HepG2 (cell line): ENCODE data around the gene CCDC170. TPM values are rescaled to one million over a fixed set of nuclear protein-coding genes. Genes with fewer than 3 reads are reported as not detected.

Source experiments
- CHCHD3 ChIP-seq: sonication (generic); formaldehyde crosslinking; IDR thresholded peaks from 2 replicates; pipeline ENCODE4 v1.8.0; 2022; ENCODE audit warnings: mild to moderate bottlenecking, missing genetic modification reagents, moderate library complexity
- ELF3 ChIP-seq: IDR thresholded peaks from 2 replicates; pipeline ENCODE4 v1.6.1; 2016; ENCODE audit warnings: missing genetic modification reagents, missing compliant biosample characterization
- FOSL1 ChIP-seq: sonication (generic); formaldehyde crosslinking; IDR thresholded peaks from 2 replicates; pipeline ENCODE4 v1.9.0; 2021; ENCODE audit warnings: missing genetic modification reagents, borderline replicate concordance
- MED1 ChIP-seq: sonication (generic); formaldehyde crosslinking; IDR thresholded peaks from 2 replicates; pipeline ENCODE4 v1.4.0; 2020; ENCODE audit warnings: missing genetic modification reagents
- MZF1 ChIP-seq: sonication (generic); formaldehyde crosslinking; IDR thresholded peaks from 2 replicates; pipeline ENCODE4 v1.8.1; 2023; ENCODE audit warnings: mild to moderate bottlenecking, missing genetic modification reagents, borderline replicate concordance
- NR2F1 ChIP-seq, 2 experiments: fragments of 450-650 bp in 1 of 2; formaldehyde crosslinking in 1 of 2; IDR thresholded peaks; 2 replicates each; pipeline versions ENCODE4 v1.5.0 to v1.6.1; 2016 to 2020; ENCODE audit warnings: mild to moderate bottlenecking in 1 of 2, missing compliant biosample characterization in 1 of 2, missing genetic modification reagents in 1 of 2, moderate library complexity in 1 of 2
- PAWR ChIP-seq: sonication (generic); formaldehyde crosslinking; IDR thresholded peaks from 2 replicates; pipeline ENCODE4 v1.4.0; 2020; ENCODE audit warnings: missing genetic modification reagents, mild to moderate bottlenecking, borderline replicate concordance
- PBX3 ChIP-seq: sonication (generic); formaldehyde crosslinking; IDR thresholded peaks from 2 replicates; pipeline ENCODE4 v1.8.1; 2023; ENCODE audit warnings: missing genetic modification reagents, inconsistent platforms, borderline replicate concordance
- PITX1 ChIP-seq: sonication (generic); formaldehyde crosslinking; IDR thresholded peaks from 2 replicates; pipeline ENCODE4 v1.5.1; 2020; ENCODE audit warnings: mild to moderate bottlenecking, missing genetic modification reagents
- SIX1 ChIP-seq: sonication (generic); formaldehyde crosslinking; IDR thresholded peaks from 2 replicates; pipeline ENCODE4 v1.4.0; 2020; ENCODE audit warnings: missing genetic modification reagents, borderline replicate concordance
- SP140L ChIP-seq: sonication (generic); formaldehyde crosslinking; IDR thresholded peaks from 2 replicates; pipeline ENCODE4 v1.4.0; 2020; ENCODE audit warnings: missing genetic modification reagents, borderline replicate concordance
- SUZ12 ChIP-seq: fragments of 150-350 bp; IDR thresholded peaks from 2 replicates; pipeline ENCODE4 v1.6.1; 2014; ENCODE audit warnings: low read depth, low read length
- TFAP4 ChIP-seq: sonication (generic); IDR thresholded peaks from 2 replicates; pipeline ENCODE4 v1.6.1; 2016; ENCODE audit warnings: low read depth, borderline replicate concordance
- TIGD3 ChIP-seq: sonication (generic); formaldehyde crosslinking; IDR thresholded peaks from 2 replicates; pipeline ENCODE4 v1.5.1; 2020; ENCODE audit warnings: mild to moderate bottlenecking, missing genetic modification reagents, borderline replicate concordance
- ZBED4 ChIP-seq: sonication (generic); formaldehyde crosslinking; IDR thresholded peaks from 2 replicates; pipeline ENCODE4 v1.4.0; 2020; ENCODE audit warnings: missing genetic modification reagents, borderline replicate concordance
- ZFP36L2 ChIP-seq: sonication (generic); formaldehyde crosslinking; IDR thresholded peaks from 2 replicates; pipeline ENCODE4 v1.4.0; 2020; ENCODE audit warnings: missing genetic modification reagents
- ZFX ChIP-seq: sonication (generic); formaldehyde crosslinking; IDR thresholded peaks from 2 replicates; pipeline ENCODE4 v1.4.0; 2020; ENCODE audit warnings: mild to moderate bottlenecking, low read depth, missing genetic modification reagents, moderate library complexity
- ZNF558 ChIP-seq: sonication (generic); formaldehyde crosslinking; IDR thresholded peaks from 2 replicates; pipeline ENCODE4 v1.9.0; 2022; ENCODE audit warnings: mild to moderate bottlenecking, missing genetic modification reagents, borderline replicate concordance
- ZNF775 ChIP-seq: sonication (generic); formaldehyde crosslinking; IDR thresholded peaks from 2 replicates; pipeline ENCODE4 v1.4.0; 2020; ENCODE audit warnings: missing genetic modification reagents, mild to moderate bottlenecking, moderate library complexity, borderline replicate concordance
- ZNF781 ChIP-seq: sonication (generic); formaldehyde crosslinking; IDR thresholded peaks from 2 replicates; pipeline ENCODE4 v1.5.1; 2020; ENCODE audit warnings: borderline replicate concordance, mild to moderate bottlenecking, missing genetic modification reagents; ENCODE audit errors: not compliant biosample characterization
- ZNF850 ChIP-seq: sonication (generic); formaldehyde crosslinking; conservative IDR thresholded peaks from 2 replicates; pipeline ENCODE4 v1.9.0; 2021; ENCODE audit warnings: mild to moderate bottlenecking, missing genetic modification reagents
- polyA plus RNA-seq, 8 experiments: library from polyadenylated mRNA; depleted of rRNA in 3 of 8; stranded (reverse) in 7 of 8; unstranded in 1 of 8; fragments of >200 nt; fragmentation: Illumina TruSeq in 4 of 8; extraction: Trizol in 4 of 8; gene quantifications; 2 replicates each; pipeline versions ENCODE4 v1.2.1 to v1.2.3, GENCODE V29; 2011 to 2016; ENCODE audit warnings: low read depth in 4 of 8, missing spikeins in 1 of 8, mixed read lengths in 1 of 8; ENCODE audit not compliant: insufficient read depth in 1 of 8
- total RNA-seq, 5 experiments: library from RNA; depleted of rRNA; stranded (reverse); fragments of >200 nt; fragmentation: Illumina TruSeq; extraction: Trizol; gene quantifications; 2 replicates each; pipeline ENCODE4 v1.2.3, GENCODE V29; 2016; ENCODE audit warnings: low read depth in 1 of 5

Gene CCDC170
- total and polyA plus RNA-seq, 2 of the 13 experiments (the other 11 are each of a cell fraction or from before 2014, with no cell fraction given) = 0.90 to 5.1 TPM

- TF ChIP-seq TFAP4 = no peak
- no peak for TF ChIP-seq SIX1 (CRISPR knock-in tag)
- TF ChIP-seq NR2F1 (CRISPR knock-in tag; IDR thresholded peaks at IDR 0.05) = no peak
- no peak for TF ChIP-seq ZNF781
- no peak for TF ChIP-seq CHCHD3 (CRISPR knock-in tag)
- TF ChIP-seq SP140L (CRISPR knock-in tag) = no peak
- TF ChIP-seq TIGD3 (CRISPR knock-in tag) = no peak
- TF ChIP-seq ZBED4 = no peak
- TF ChIP-seq SUZ12 = no peak
- TF ChIP-seq PBX3 (CRISPR knock-in tag) = no peak
- no peak for TF ChIP-seq MZF1 (CRISPR knock-in tag)
- TF ChIP-seq ZNF558 (CRISPR knock-in tag) = no peak
- TF ChIP-seq ELF3 (CRISPR knock-in tag) = no peak
- no peak for TF ChIP-seq MED1 (CRISPR knock-in tag)
- TF ChIP-seq ZFX = 0 out of 2 replicates have a peak, but pooled peaks have one; percentile 16
- 0 out of 2 replicates have a peak, but pooled peaks have one; percentile 40 for TF ChIP-seq PITX1 (CRISPR knock-in tag)
- no peak for TF ChIP-seq ZNF775 (CRISPR knock-in tag)
- no peak for TF ChIP-seq ZFP36L2 (CRISPR knock-in tag)
- TF ChIP-seq ZNF850 = no peak
- TF ChIP-seq PAWR (CRISPR knock-in tag) = 0 out of 2 replicates have a peak, but pooled peaks have one; percentile 71
- TF ChIP-seq FOSL1 (CRISPR knock-in tag) = no peak
Observed at GRCh38 chr6:151494235-151494935, 568 bp downstream of the CCDC170 start (continued).
